ENCODE measurements around the gene RB1.
"Not testable (repeated sequence)": the region's sequence is repeated elsewhere in the genome, so short reads cannot be mapped to it uniquely, and the experiment has no call there.

RB1 gene

DNA sequence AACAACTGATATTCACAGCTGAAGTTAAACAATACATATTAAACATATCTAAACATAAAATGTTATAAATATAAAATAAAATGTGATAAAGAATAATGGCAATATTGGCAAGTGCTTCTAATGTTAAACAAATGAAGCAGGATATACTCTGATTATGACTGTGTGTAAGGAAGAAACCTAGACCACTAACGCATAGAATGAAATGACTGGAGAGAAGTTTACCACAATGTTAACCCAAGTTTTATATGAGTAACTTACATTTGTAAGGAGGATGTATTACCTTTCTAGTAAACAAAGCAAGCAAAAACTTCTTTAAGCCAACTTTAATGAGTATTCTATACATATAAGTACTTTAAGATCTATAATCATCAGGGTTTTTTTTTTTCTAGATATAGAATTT is 43.0 kb downstream of the RB1 start:
- DNase-seq (ENCODE audit: low read depth, low spot score): no peak

DNA sequence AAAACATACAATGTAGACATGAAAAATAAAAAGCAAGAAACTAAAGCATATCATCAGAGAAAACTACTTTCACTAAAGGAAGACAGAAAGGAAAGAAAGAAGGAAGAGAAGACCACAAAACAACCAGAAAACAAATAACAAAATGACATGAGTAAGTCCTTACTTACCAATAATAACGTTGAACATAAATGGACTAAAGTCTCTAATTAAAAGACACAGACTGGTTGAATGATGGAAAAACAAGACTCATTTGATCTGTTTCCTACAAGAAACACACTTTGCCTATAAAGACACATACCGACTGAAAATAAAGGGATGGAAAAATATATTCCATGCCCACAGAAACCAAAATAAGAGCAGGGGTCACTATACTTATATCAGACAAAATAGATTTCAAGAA is 46.0 kb downstream of the RB1 start:
- no peak for DNase-seq (ENCODE audit: low read depth, low spot score)

DNA sequence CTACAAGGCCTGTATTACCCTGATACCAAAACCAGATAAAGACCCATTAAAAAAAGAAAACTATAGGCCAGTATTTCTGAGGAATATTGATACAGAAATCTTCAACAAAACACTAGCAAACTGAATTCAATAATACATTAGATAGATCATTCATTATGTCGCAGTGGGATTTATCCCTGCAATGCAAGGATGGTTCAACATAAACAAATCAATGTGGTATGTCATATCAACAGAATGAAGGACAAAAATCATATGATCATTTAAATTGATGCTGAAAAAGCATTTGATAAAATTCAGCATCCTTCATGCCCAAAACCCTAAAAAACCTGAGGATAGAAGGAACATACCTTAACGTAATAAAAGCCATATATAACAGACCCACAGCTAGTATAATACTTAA is 50.0 kb downstream of the RB1 start:
- DNase-seq (ENCODE audit: low read depth, low spot score): peak; percentile 0

DNA sequence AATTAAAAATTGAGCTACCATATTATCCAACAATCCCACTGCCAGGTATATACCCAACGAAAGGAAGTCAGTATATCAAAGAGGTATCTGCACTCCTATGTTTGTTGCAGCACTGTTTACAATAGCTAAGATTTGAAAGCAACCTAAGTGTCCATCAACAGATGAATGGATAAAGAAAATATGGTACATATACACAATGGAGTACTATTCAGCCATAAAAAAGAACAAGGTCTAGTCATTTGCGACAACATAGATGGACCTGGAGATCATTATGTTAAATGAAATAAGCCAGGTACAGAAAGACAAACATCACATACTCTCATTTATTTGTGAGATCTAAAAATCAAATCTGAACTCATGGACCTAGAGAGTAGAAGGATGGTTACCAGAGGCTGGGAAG is 52.0 kb downstream of the RB1 start:
- not testable (repeated sequence) for DNase-seq (ENCODE audit: low read depth, low spot score)

DNA sequence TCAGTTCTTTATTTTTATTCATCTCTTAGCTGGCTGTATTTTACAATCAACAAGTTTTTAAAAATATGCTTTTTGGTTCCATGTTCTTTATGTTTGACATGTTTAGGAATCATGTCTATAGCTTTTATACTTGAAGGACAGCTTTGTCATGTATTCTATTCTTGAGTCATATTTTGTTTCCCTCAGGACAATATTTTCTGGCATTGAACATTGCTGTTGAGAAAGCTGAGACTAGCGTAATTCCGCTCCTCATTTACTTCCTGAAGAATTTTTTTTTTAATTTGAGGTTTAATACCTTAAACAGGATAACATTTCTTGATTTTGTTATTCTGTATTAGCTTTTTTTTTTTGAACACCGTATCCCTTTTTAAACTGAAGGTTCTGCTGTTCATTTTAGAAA is 53.2 kb downstream of the RB1 start:
- DNase-seq (ENCODE audit: low read depth, low spot score): no peak

DNA sequence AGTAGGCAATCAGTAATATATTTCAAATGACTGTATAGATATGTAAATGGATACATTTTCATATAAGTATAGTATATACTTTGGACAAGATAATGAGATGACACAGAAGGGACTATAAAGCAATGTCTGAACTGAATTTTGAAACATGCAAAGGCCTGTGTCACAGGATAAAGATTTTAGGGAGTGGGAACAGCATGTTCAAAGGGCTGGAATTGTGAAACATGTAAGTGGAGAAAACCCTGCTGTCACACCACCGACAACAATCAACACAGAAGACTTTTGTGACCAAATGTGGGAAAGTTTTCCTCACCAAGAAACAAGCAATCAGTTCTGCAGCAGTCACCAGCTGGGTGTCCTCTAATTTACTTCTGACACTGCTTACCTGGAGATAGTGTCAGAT is 66.4 kb downstream of the RB1 start:
- DNase-seq (ENCODE audit: low read depth, low spot score): no peak

DNA sequence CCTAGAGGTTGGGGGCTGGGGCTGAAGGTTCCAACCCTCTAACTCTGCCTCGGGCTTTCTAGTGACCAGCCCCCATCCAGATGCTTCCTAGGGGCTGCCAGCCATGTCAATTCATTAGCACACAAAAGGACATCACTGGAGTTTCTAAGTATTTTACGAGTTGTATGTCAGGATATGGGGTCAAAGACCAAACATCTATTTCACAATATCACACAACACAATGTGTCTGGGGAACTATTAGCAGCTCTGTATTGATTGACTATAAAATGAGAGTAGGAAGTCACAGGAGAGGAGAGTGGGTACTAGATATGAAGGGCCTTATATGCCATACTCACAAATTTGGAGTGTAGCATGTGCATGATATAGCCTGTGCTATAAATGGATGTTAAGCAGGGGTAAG is 67.3 kb downstream of the RB1 start:
- no peak for DNase-seq (ENCODE audit: low read depth, low spot score)

DNA sequence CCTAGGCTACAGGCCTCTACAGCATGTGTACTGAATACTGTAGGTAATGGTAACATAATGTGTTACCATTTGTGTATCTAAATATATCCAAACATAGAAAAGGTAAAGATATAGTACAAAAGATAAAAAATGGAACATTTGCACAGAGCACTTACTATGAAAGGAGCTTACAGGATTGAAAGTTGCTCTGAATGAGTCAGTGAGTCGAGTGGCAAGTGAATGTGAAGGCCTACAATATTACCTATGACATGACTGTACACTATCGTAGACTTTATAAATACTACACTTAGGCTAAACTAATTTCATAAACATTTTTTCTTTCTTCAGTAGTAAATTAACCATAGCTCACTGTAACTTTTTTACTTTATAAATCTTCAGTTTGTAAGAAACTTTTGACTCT is 74.3 kb downstream of the RB1 start:
- no peak for DNase-seq (ENCODE audit: low read depth, low spot score)

DNA sequence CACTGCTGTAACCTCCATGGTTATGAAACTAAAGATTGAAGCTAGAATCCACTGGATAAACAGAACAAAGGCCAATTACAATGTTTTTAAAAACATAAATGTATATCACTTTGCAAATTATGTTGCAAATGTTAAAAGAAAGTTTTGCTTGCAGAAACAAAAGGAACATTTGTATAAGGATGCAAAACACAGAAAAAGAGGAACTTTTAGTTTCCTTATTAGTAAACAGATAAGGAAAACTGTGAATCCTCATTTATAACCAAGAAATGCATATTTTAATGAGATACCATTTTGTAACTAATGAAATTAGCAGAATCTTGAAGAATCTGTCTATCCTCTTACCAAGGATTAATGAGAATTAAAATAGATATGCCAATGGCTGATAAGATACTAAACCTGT is 77.0 kb downstream of the RB1 start:
- no peak for DNase-seq (ENCODE audit: low read depth, low spot score)

DNA sequence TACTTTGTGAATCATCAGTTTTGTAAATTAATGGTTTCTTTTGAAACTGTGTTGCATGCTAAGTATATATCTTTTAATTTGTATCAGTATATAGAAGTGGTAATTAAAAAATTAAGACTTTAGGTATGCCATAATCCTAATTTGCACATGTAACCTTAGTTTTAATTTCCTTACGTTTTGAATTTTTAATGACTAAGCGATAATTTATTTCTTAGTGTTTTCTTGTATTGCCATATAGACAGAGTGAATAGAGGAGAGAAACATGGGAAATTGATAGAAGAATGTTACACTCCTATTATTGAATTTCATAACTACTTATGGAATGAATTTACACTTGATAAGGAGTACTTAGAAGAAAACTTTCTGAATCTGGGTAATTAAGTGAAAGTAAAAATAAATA is 79.8 kb downstream of the RB1 start:
- DNase-seq (ENCODE audit: low read depth, low spot score): no peak

DNA sequence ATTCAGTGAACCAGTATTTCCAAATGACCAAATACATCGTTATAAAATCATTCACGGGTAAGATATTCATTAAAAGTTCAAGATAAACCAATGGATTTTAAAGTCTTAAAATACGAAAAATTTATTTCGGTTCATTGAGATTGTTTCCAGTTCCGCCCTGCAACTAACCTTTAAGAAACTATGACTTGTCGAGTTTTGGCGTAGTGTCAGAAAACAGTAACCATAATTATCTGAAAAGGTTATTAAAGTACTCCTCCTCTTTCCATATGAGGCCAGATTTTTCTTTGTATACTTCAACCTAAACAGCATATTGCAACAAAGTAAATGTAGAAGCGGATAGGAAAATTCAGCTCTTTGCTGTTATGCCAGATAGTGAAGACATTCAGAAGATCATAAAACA is 83.3 kb downstream of the RB1 start:
- no peak for DNase-seq (ENCODE audit: low read depth, low spot score)

DNA sequence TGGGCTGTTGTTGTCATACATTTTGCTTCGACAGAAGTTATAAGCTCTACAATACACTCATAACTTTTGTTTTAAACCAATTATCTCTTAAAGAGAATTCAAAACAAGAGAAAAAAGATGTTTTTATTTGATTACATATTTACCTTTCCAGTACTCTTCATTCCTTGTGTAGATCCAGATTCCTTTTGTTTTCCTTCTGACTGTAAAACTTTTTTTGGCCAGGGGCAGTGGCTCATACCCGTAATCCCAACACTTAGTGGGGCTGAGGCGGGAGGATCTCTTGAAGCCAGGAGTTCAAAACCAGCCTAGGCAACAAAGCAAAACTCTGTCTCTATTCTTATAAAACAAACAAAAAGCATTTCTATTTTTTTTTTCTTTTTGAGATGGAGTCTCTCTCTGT is 87.7 kb downstream of the RB1 start:
- DNase-seq (ENCODE audit: low read depth, low spot score): no peak

DNA sequence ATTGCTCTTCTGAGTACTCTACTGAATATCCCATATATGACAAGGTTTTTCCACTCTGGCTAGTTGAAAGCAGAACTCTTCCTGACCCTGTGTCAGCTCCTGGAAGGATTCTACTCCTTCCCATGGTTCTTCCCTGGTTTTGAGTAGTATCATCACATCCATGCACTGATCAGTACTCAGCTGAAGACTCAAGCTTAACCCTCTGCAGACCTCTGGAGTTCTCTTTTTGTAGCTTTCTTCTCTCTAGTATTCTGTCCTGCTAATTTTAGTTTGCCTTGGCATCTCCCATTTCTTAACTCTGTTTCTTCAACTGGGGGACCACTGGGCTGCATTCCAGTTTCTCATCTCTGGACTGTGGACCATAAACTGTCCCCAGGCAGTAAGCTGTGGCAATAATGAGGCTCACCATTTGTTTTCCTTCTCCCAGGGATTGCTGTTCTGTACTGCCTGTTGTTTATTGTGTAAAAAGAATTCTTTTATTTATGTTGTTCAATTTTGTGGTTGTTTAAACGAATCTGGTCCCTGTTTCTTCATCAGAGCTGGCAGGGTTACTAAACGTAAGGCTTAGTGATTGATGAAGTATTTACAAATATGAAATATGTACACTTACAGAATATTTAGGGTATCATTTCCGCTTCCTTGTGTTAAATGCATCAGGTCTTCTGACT is 89.6 kb downstream of the RB1 start:
- DNase-seq (ENCODE audit: low read depth, low spot score): no peak

DNA sequence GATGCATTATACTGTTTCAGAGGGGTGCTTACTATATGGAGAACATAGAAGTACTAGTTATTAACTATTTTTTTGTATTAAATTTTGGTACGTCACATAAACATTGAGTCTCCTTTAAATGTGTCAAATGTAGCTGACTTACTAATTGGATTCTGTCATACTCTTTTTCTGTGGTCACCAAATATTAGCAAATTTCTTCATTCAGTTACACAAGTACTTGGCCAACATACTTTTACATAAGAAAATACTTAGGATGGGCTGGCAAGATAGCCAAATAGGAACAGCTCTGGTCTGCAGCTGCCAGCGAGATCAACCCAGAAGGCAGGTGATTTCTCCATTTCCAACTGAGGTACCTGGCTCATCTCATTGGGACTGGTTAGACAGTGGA is 90.1 kb downstream of the RB1 start:
- DNase-seq (ENCODE audit: low read depth, low spot score): no peak

DNA sequence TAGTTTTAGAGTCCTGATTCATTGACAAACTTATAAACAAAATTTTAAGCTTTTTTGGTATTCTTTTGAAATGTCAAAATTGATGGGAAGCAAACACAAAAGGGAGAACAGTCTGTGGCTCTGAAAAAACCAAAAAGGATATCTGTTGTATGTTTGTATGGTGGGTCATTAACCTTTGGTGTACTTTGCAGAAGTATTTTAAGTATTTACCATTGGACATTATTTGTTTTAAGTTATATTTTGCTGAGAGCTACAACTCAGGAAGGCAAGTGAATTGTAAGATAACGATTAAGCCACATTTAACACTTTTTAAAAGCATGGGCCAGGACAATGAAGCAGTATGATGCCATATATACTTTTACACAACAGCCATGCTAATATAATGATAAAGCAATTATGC is 94.2 kb downstream of the RB1 start:
- DNase-seq (ENCODE audit: low read depth, low spot score): no peak

DNA sequence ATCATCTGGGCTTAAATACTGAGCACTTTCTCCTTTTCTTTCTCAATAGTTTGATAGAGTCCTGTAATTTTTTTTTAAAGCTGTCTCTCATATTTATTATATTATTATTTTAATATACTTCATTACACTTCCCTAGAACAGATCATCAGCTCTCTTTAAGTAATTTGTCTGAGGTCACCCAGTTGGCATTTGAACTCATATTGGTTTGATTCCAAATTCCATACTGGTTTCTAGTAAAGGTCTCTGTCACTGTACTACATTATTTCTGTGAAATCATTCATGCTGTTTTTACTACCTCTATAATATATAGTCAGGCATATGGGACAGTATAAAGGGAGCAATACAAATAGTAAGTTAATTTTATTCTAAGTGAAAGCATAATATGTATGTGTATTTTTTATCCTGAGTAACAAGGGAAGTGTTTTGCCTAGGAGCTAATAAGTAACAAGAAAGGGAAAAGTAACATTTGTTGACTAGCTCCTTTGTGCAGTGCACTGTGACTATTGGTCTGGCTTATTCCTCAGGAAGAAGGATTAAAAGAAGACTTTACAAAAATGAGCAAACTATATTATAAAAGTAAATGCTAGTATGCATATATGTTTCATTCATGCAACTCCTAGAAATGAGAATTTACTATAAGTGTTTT is 95.0 kb downstream of the RB1 start:
- DNase-seq (ENCODE audit: low read depth, low spot score): peak; percentile 8

DNA sequence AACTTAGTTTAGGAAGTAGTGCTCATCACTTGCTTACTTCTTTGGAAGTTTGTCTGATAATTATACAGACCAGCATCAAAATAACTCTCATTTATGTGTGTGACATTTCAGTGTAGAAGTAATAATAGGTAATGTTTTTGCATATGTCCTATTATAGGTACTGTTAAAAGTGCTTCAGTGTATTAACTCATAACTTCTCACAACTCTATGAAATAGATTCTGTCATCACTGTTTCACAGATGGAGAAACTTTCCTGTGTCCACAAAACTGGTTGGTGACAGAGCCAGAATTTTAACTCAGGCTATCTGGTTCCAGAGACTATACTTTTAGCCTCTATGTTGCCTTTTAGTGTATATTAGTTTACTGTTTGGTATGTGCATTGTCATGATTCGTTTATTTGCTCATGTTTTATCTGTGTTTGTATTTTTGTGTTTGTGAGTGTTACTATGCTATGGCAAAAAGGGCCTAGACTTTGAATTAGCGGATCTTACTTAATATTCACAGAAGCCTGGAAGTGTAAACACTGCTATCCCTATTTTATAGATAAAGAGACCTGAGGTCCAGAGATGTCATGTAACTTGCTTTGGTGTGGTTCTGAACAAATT is 96.6 kb downstream of the RB1 start:
- DNase-seq (ENCODE audit: low read depth, low spot score): peak; percentile 9

DNA sequence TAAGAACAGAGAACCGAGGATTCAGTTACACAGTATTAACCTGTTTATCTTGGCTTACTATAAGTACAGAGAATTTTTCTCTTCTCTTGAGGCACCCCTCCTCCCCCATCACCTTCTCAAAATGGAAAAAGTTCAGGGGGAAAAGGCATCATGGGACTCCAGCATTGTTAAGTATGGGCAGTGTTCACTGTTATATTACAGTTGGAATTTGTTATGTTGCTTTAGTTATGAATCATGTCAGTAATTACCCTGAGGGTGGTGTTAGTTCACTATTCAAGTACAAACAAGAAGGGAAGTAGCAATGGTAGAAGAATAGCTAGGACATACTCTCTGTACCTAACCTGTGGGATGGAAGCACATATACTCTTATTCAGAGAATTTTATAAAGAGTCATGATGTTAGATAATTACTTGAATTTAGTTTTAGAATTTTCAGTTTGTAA is 97.3 kb downstream of the RB1 start:
- DNase-seq (ENCODE audit: low read depth, low spot score): peak; percentile 69

DNA sequence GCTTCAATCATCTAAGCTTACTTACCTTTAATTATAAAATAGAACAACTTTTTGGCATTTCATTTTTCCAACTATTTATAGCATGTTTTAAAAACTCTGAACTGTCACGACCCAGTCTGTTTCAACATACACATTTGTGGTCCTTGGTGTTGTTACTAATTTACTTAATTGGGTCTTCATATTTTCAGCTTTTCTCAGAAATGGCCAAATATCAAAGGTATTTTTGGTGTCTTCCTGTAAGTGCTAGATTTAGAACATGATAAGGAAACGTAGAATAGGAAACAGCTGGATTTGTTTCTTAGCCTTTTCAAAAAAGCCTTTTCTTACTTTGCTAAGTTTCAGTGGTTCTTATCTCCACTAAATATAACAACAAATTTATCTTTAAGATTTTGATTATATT is 97.9 kb downstream of the RB1 start:
- DNase-seq (ENCODE audit: low read depth, low spot score): no peak

DNA sequence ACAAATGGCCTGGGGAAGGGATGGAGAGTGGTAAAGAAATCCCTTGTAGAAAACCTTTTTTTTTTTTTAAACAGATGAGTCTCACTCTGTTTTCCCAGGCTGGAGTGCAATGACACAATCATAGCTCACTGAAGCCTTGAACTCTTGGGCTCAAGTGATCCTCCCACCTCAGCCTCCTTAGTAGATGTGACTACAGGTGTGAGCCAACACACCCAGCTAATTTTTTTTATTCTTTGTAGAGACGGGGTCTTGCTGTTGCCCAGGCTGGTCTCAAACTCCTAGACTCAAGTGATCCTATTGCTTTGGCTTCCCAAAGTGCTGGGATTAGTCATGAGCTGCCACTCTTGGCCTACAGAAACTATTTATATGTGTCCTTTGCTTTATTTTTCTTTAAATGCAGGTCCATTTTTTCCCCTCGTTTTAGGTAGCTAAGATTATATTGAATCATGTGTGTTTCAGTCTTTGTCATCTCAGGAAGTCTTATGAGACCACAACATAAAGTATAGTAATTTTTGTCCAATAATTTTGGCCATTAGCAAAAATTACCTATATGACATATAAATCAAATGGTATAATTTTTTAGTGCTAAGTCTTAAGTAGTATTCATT is 98.9 kb downstream of the RB1 start:
- DNase-seq (ENCODE audit: low read depth, low spot score): no peak

DNA sequence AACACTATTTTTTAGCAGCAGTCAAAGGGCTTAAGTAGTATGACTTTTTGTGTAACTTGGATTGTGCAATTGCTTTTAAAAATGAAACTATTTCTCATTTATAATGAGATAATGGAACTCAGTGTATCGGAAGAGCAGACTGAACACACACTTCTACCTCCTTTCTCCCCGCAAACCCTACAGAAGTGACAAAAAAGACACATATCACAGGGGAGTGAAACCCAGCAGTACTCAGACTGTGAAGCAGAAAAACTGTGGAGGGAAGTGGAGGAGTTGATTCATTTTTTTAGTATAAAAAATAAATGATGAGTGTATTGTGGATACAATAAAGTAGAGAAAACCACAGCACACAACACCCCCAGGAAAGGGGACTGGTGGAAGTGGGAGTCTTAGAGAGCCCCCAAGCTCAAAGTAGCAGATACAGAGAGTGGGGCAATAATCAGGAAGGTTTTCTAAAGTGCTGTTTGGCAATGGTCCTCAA is 99.6 kb downstream of the RB1 start:
- DNase-seq (ENCODE audit: low read depth, low spot score): no peak

DNA sequence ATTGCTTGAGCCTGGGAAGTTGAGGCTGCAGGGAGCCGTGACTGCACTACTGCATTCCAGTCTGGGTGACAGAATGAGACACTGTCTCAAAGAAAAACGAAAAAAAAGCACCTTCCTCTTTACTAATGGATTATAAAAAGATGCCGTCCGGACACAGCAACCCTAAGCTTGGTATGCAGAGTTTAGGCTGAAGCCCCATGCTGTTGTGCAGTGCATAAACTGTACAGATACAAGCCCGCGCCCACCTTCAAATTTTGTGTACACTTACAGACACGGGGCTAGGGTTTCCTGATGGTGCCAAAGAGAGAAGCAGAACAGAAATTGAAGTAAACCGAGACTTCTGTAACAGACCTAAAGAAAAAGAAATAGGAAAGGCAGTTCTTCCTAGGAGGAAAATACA is 100.4 kb downstream of the RB1 start:
- DNase-seq (ENCODE audit: low read depth, low spot score): no peak

DNA sequence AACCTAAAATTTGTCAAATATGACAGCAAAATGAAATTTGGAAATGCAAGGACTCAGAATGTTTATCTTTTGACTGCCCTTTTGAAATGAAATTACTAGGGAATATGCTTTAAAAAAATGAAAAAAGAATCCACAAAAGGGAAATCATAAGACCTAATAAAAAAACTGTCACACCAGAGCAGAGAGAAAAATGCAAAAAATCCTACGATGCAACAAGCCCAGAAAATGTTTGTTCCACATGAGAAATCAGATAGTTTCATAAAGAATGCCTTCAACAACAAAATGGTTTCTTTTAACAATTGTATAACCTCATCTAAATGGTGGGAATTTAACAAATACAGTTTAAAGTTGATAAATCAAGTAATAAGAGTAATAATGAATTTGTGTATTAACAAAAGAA is 101.4 kb downstream of the RB1 start:
- DNase-seq (ENCODE audit: low read depth, low spot score): peak; percentile 7
